Epithelial cell of umbilical artery (primary cell): Measurements from ENCODE around the gene KCNN1. TPM values are rescaled to one million over a fixed set of nuclear protein-coding genes. Genes with fewer than 3 reads are reported as not detected.

Experiments used
- total RNA-seq: library from RNA; depleted of rRNA; stranded (reverse); fragments of >200 nt; gene quantifications from 2 replicates; pipeline ENCODE4 v1.2.3, GENCODE V29; 2014

KCNN1 gene
- total RNA-seq, result not detected in 2 replicates

GRCh38 chr19:17966550-17967256 lies at the start of gene KCNN1:
KCNN1 (plus strand) TSS chr19:17967107; CDS start chr19:17973889, 6,782 bp downstream.

GRCh38 chr19:17932485-17933338 lies 34.2 kb upstream of the KCNN1 start, which contains the start of gene CCDC124:
CCDC124 (plus strand) TSS chr19:17933015; CDS start chr19:17936421, 3,406 bp downstream.

GRCh38 chr19:18007917-18008673 lies 41.2 kb downstream of the KCNN1 start, which contains the start of gene ARRDC2:
ARRDC2 (plus strand) TSS chr19:18008170; CDS start chr19:18008311, 141 bp downstream.

Other genes starting within 250 kb of the KCNN1 start
- 24.6 and 50.7 TPM in 2 replicates for gene MAP1S, start 247.6 kb upstream of the KCNN1 start, total RNA-seq
- 0.65 and 1.1 TPM in 2 replicates for gene FCHO1, start 215.6 kb upstream of the KCNN1 start, total RNA-seq
- not detected in 2 replicates for gene B3GNT3, start 172.0 kb upstream of the KCNN1 start, total RNA-seq
- not detected in 2 replicates for gene INSL3, start 145.6 kb upstream of the KCNN1 start, total RNA-seq
- gene JAK3, start 119.1 kb upstream of the KCNN1 start, total RNA-seq, result 1.6 and 5.0 TPM in 2 replicates
- gene RPL18A, start 107.2 kb upstream of the KCNN1 start, total RNA-seq, result 858 and 936 TPM in 2 replicates
- gene SLC5A5, start 95.2 kb upstream of the KCNN1 start, total RNA-seq, result not detected in 2 replicates
- 46.1 and 54.0 TPM in 2 replicates for gene CCDC124, start 34.1 kb upstream of the KCNN1 start, total RNA-seq
- gene ARRDC2, start 41.1 kb downstream of the KCNN1 start, total RNA-seq, result 12.0 and 14.3 TPM in 2 replicates
- gene IL12RB1, start 119.8 kb downstream of the KCNN1 start, total RNA-seq, result 0.15 TPM in 1 of 2 replicates, not detected in the other
- gene MAST3, start 130.7 kb downstream of the KCNN1 start, total RNA-seq, result 0.30 and 0.32 TPM in 2 replicates
- 1.6 and 2.3 TPM in 2 replicates for gene PIK3R2, start 186.1 kb downstream of the KCNN1 start, total RNA-seq
- gene IFI30, start 206.7 kb downstream of the KCNN1 start, total RNA-seq, result 3.3 TPM in 1 of 2 replicates, not detected in the other
- gene MPV17L2, start 226.1 kb downstream of the KCNN1 start, total RNA-seq, result 9.4 and 15.3 TPM in 2 replicates
- gene RAB3A, start 236.9 kb downstream of the KCNN1 start, total RNA-seq, result under 0.01 TPM in 1 of 2 replicates, not detected in the other